ENCODE data around the gene EFNA5.

Gene EFNA5

DNA sequence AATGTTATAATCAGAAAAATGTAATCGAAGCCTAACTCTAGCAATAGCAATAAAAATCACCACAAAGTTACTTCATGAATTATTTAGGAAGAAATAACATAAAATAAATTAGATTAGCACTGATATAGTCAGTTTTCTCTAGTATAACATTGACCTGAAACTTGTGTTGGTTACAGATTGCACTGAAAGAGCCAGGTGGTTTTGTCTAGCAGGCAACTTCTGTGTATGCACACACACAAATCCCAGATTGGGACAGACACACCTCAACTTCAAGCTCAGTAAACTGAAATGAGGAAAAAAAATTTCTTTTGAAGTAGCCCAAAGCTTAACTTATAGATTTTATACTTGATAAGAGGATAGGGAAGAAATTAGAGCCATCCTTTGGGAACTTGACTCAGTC, 129.3 kb downstream of the EFNA5 start:
- DNase-seq = no peak

DNA sequence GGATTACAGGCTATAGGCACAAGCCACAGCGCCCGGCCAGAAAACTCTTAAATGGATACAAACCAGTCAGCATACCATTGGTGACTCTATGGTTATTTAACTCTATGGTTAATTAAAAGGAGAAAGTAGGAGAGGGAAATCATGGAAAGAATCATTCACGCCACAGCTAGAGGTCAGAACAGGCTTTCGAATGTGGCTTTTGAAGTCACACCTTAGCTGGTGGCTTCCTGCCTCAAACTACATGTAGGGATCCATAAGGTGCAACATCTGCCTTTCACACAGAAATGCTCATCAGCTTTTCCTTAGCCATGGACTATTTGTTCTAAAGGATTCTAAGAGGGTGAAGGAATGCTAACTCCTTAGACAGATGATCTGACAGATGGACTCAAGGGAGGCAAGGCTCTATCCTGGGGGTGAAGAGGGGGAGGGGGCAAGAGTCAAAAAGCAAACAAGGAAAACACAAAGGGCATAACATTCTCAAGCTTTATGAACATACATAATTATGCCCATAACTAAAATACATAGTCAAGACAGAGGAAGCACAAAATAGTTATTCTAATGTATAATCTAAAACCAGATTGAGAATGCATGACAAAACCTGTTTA, 130.9 kb downstream of the EFNA5 start:
- DNase-seq = no peak

DNA sequence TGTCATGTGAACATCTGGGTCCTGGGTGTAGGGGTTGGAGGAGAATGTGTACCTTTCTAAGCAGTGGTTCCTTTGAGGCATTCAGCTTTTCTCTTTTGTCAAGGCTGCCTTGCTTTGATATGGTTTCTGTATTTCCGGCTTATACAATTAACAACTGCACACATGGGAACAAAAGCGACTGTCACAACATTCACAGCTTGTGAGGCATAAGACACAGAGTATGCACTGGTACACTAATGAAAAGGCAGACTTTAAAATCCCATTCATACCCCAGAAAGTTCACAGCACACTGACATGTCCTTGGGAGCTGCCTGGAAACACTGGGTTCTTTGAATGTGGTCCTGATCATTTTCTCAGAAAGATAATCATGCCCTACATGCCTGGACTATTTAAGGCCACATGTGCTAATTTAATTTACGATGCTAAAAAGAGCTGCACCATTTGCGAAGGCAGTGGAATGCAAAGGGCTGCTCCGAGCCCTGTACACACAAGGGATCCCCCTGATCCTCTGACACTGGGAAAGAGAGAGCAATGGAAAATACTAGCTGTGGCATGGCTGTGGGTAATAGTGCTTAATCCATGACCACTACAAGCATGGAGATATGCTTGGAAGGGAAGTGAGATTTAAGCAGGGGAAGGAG, 131.8 kb downstream of the EFNA5 start:
- no peak for DNase-seq

DNA sequence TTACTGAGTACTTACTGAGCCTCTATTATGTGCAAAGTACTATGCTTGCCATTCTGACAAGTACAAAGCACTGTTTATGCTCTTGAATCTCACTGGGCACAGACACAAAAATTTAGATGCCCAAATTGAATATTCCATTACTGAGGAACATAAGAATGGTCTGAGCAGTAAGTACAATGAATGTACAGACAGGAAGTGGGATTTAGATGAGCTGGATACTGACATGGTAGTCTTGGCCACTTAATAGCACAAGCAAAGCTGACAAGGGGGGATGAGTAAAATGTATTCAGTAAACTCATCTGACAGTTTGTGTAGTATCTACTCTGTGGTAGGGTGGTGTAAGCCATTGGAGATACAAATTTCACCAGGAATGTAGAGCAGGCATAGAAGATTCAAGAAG, 132.4 kb downstream of the EFNA5 start:
- DNase-seq = no peak

DNA sequence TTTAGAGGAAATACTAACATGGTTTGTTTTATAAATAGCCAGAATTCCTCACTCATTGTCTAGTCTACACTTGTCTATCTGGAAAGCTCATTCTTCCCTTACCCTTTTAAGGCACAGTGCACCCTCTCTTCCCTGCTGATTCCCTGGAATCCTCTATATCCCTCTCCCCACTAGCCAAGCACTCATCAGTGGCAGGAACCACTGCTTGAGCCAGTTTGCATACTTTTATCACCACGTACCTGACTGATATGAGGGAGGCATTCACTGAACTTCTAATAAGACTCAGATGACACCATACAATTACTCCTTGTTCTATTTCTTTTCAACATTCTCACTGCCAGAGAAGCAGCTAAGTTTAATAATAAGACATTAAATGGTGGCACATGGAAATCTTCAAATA, 134.9 kb downstream of the EFNA5 start:
- no peak for DNase-seq

DNA sequence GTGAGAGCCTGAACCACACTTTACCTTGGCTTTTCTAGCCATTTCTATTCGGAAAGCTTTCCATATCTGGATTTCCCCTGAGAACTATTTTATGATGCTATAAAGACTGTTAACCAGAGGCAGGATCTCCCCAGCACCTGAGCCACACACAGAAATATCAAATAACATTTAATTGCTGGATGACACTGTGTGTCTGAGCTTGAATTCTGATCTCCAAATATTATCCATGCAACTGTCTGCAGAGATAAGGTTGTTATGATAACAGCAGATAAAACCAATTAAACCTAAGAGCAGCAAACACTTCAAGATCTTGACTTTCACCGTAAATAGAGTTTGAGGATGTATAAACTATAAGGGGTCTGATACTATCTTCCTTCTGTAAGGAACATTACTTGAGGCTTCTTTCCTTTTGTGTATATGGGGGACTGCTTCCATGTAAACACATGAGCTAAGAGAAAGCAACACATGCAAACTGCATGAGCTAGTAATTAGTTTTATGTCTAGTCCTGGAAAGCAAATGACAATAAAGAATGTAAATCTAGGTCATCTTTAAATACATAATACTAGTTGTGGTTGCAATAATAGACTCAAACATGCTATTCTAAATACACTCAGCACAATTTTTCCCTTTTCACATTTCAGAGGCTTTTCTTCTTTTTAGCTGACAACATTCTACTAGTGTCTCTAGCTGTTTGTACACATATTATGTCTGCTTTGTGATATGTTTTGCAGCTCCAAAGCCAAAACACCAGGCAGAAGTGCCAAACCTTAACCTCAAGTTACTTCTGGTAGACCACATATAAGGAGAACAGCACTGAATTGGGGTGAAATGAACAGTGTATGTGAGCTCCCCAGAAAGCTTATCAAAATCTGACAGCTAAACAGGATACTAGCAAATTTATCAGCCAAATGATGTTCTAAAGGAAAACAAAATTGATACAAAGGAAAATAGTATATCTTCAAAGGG, 136.5 kb downstream of the EFNA5 start:
- no peak for DNase-seq

DNA sequence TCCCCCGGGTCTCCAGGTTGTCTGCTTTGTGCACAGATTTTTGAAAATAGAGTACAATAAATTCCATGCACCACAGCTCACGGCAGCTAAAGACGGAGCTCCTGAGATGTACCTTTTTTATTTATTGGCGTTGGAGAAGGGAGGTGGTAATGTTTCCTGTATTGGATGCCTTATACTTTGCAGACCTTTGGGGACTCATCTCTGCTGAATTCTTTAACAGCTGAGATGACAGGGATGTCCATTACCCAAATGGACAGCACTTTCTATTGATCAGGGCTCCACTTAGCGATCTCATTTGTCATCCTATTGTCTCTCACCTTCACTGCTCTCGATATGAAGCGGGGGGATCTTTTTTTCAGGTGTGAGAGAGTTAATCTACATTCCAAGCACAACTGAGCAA, 137.8 kb downstream of the EFNA5 start:
- no peak for DNase-seq

DNA sequence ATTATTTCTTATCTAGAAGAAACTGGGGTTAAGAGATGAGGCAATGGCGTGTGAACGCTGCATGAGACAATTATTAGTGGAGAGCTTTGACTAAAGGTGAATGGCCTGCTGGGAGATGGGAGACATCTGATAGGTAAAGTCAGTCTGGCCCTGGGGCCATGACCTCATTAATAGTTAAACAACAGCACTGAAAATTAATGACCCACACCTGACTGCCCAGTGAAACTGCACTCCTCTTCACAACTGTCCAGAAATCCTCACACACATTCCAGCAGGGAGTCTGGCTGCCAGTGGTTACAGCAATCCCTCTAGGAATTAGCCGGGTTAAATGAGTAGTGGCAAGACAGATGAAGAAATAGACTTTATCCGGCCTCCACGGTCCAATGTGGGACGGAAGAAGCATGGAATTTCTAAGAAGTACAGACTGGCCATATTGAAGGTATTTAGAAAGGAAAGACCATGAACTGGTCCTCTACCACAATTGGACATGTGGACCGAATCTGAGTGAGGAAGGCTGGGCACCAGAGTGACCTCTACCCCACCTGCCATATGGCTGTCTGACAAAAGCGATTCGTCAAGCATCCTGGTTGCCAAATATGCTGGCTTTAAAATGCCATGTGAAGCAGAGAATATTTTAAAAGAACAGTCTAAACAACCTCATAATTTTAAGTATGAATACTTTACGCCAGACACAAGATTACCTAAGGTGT, 138.4 kb downstream of the EFNA5 start:
- no peak for DNase-seq

DNA sequence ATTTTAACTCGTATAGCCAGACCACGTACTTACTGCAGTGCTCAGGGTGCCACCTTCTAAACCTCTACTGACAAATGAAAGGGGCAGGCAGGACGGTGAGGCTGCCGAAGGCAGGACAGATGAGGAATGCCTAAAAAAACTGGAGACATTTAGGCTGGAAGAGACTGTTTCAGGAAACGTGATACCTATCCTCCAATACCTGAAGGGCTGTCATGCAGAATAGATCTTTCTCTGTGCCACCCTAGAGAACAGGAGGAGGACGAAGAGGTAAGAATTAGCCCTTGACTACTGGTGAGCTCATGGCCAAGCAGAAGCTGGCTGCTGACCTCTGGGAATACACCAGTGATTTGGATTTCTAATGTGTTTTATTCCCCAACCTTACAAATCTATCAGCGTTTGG, 139.4 kb downstream of the EFNA5 start:
- no peak for DNase-seq

DNA sequence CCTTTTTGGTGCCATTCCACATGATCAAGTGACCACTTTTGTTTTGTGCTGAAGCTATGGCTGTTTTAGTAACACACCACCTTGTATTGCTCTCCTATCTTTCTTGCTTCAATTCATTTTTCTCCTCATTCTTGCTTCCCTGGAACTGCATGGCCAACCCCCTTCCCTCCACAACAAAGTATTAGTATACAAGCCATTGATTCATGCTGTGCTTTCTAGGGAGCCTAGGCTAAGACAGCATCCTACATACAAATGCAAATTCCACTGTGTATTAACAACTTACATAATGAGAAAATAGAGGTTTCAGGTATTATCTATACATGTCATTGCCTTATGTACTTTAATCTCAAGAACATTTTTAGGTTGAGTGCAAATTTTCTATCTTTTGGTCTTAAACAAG, 141.1 kb downstream of the EFNA5 start:
- DNase-seq = no peak

DNA sequence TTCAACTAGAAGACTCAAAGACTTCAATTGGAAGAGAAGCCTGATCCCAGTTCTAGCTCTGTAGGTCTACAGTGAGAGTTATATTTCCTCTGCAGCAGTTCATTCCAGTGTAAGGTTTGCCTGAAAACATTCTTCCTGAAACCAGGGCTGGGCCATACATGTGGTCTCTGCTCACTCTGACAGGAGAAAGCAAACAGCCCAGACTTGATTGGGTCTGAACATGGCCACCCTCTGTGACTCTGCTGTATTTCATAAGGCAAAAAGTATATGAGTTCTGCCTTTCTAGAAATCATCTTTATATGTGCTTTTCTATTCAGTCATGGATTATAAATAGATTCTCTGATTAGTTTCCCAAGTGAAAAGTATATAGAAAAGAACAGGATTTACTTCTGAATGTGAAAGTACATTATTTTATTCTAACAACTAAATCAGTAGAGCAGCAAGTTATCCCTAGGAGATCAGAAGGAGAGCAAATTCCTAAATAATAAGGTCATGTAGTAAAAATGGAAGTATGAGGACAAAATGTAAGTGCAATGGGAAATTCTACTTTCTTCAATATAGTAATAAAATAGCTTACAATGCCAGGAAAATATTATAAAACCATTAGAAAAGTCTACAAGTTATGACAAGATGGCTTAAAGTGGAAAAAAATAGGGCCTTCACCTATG, 144.3 kb downstream of the EFNA5 start:
- no peak for DNase-seq

DNA sequence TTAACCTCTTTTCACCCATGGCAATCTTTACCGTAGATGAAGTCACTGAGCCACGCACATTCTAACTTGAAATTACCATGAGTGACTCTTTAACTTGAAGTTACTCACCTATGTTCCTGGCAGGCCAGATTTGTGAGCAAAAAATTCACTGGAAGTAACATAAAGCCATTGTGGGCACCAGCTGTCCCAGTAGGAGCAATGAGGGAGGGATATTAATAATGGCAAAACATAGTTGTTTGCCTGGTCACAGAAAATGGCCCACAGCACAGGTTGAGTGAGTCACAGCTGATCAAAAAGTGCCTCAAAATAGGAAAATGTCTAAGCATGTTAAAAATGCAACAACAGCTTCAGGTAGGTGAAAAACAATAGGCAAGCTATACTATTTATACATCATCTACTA, 146.6 kb downstream of the EFNA5 start:
- no peak for DNase-seq

DNA sequence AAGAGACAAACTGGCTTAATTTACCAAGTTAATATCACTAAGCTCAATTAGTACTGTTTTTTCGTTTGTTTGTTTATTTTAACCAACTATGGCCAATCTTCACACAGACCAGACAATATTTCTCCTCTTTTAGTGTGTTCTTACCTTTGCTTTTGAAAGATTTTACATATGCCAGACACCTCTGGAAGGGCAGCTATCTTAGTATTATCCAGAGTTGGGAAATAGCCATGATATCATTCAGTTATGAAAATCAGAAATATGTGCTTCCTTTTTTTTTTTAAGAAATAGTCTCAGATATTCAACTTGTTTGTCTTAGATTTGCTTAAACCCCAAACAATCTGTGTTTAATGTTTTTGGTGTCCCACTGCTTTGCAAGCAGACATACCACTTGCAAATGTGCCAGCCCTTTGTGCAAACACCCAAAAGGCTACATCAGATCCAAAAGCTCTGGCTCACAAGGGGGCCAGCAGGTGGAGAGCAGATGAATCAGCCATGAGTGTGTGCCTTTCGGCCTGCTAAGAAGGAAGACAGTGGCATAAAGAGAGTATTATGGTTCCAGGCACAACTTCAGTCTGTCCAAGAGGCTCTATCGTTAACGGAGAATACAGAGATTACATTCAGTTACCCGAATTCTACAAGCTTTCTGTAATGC, 147.6 kb downstream of the EFNA5 start:
- DNase-seq = no peak

DNA sequence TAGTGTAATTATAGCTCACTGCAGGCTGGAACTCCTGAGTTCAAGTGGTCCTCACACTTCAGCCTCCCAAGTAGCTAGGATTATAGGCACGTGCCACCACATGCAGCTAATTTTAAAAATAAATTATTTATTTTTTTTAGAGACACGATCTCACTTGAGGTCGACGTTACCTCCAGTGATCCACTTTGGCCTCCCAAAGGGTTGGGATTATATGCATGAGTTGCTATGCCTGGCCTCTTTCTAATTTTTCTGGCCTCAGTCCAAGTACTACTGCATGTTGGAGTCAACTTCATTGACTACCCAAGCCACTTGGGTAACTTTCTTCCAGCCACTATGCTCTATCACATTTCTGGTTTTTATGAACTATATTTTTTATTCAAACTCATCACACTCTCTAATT, 148.3 kb downstream of the EFNA5 start:
- no peak for DNase-seq

DNA sequence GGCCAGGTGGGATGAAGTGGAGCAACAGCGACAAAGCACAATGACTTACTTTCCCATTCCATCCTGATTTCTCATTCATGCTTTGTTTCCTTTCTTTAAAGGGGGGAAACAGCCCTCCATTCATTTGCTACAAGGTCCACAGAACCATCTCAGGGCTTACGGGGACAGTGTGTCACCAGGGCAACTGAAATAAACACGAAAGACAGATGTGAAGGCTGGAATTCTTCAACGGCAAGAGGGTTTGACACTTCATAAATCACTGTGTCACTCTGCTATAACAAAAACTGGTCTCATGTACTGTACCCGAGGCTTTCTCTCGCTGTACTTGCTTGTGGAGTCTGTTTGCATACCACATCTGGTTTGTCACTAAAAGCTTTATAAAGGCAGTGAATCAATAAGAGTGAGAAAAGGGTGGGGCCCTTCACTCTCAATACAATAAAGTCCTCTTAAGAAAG, 150.8 kb downstream of the EFNA5 start:
- DNase-seq = no peak

DNA sequence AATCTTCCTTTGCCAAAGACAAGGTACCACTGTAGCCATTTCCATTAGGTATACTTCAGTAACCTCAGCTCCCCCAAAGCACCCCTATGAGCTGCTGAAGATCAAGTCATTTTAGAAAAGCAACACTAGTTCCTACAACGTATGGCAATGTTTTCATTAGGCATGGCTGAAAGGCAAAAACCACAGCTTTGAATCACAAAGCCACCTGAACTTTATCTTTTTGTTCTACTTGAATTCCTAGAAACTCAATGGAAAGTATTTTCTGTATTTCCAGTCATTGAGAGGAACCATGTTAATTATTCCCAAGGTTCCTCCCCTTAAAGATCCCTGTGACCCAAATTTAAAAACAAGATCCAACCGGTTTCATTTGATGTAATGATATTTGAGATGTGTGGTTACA, 152.1 kb downstream of the EFNA5 start:
- no peak for DNase-seq

DNA sequence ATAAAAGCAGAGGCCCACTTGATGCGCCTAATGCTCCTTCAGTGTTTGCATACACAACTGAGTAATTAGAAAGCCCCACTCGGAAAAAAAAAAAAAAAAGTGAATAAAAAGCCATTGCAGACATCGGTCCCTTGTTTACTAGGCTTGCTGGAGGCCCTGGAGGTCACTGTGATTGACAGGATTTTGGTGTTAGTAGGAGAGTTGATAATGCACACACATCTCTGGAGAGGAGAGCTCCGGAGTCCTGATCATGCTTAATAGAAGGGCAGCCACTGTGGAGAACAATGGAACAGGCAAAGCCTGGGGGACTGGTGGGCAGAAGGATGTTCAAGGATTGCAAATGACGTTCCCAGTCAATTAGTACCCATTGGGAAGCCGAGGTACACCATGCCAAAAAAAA, 152.5 kb downstream of the EFNA5 start:
- DNase-seq = no peak

DNA sequence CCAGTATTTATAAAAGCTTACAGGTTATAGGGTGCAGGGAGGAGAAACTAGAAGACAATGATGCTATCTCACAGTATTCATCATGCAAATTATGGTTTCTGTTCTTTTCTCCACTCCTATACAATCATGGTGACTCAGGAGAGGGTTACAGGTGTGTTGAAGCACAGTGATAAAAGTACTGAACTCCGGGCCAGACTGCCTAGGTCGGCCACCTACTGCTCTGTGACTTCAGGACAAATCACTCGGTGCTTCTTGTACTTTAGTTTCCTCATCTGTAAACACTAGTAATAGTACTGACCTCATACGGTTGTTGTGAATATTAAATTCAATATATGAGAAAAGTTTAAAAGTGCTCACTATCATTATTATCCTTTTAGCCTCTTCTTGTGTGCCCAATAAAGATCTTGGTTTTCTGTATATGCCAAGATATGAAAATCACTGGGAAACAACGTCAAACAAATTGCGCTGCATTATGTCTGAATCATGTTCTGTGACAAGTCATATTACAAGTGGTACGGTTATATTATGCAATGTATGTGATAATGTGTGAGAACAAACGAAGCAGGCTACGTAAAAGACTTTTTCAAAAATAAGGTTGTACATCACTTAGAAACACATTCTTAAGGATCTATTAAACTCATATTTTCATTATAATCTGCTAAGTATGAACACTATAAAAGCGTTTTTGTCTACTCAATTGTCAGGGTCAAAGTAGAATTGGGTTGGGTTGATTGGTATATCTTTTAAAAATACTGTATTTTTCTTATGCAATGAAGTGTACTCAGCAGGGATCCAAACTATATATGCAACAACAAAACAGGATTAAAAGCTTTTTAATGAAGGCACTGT, 153.3 kb downstream of the EFNA5 start:
- DNase-seq = no peak

DNA sequence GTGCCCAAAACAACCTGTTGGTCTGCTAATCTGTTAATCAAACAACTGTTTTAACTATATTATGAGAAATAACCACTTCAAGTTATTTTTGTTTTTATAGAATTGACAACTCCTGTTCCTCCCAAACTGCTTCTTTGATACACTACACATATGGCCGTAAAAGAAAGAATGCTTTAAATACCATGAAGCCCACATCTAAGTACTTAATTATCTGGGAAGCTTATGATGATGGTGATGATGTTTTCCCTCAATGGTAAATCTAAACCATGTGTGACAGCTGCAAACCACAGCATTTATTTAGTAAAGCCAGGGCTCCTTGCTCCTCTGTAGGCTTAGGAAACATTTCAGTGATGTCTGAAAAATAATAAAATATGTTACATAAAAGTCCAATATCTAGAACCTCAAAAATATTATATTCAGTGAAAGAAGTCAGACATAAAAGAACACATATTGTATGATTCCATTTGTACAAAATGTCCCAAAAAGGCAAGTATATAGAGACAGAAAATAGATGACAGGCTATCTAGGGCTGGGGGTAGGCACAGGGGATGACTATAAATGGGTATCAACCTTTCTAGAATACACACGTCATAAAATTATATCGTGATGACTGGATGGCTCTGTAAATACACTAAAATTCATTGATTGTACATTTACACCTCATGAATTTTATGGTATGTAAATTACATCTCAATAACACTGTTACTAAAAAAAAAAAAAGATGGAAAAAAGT, 154.1 kb downstream of the EFNA5 start:
- no peak for DNase-seq

DNA sequence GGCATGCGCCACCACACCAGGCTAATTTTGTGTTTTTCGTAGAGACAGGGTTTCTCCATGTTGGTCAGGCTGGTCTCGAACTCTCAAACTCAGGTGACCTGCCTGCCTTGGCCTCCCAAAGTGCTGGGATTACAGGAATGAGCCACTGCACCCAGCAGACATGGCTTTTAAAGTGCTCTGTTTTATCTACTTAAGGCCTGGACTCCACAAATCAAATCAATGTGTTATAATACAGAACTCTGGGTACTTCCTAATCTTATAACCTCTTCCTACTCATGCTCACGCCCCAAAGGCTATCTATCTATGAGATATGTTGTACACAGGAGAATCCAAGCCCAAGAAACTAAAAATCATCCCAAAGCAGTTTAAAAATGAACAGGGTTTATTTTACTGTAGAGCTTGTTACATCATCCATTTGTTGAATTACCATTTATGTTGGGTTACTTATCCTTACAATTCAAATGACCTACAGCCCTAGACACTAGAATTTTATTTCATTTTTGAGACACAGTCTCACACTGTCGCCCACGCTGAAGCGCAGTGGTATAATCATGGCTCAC, 155.1 kb downstream of the EFNA5 start:
- no peak for DNase-seq

Data from activated naive CD4-positive, alpha-beta T cell treated with Interleukin-2 at 50 U/mL for 16 hours (primary cell).